Keratinocyte (primary cell): ENCODE data around the gene NAT9. TPM values are rescaled to one million over a fixed set of nuclear protein-coding genes. Genes with fewer than 3 reads are reported as not detected.

Experiments used
- DNase-seq: peaks from one replicate; pipeline ENCODE4 v3.0.0-alpha.2; 2011; ENCODE audit warnings: low read depth, missing footprints, low spot score
- FAIRE-seq: peaks from 2 replicates; lab custom pipeline; 2011; peaks lifted over from hg19 to GRCh38; lab: Jason Lieb, UNC
- H2AFZ ChIP-seq: 2 replicates; pipeline ENCODE4 v1.6.0; 2012; ENCODE audit warnings: low read length, control low read depth, inconsistent platforms; ENCODE audit not compliant: control insufficient read depth
- H3K27ac ChIP-seq: 2 replicates; pipeline ENCODE4 v1.5.1; 2011; ENCODE audit warnings: low read length; ENCODE audit not compliant: control insufficient read depth, insufficient read depth
- H3K27me3 ChIP-seq: 3 replicates; pipeline ENCODE4 v1.6.0; 2011; ENCODE audit warnings: low read length; ENCODE audit not compliant: control insufficient read depth, insufficient read depth; ENCODE audit errors: extremely low read depth
- H3K36me3 ChIP-seq, 2 experiments: 2 replicates in 1 of 2; 3 replicates in 1 of 2; pipeline ENCODE4 v1.5.1; 2011; ENCODE audit warnings: low read length in 2 of 2, mild to moderate bottlenecking in 1 of 2; ENCODE audit not compliant: control insufficient read depth in 2 of 2, insufficient read depth in 2 of 2; ENCODE audit errors: extremely low read depth in 1 of 2
- H3K4me1 ChIP-seq: 3 replicates; pipeline ENCODE4 v1.5.1; 2011; ENCODE audit warnings: low read length; ENCODE audit not compliant: control insufficient read depth, insufficient read depth; ENCODE audit errors: extremely low read depth
- H3K4me2 ChIP-seq: 3 replicates; pipeline ENCODE4 v1.6.0; 2011; ENCODE audit warnings: low read depth, low read length; ENCODE audit not compliant: control insufficient read depth, insufficient read depth; ENCODE audit errors: extremely low read depth
- H3K4me3 ChIP-seq, 3 experiments: fragments of 200-600 bp in 1 of 3; sonication (generic) in 1 of 3; 2 replicates in 2 of 3; 3 replicates in 1 of 3; pipeline ENCODE4 v1.5.1; 2011 to 2016; ENCODE audit warnings: low read length in 3 of 3, mild to moderate bottlenecking in 3 of 3, control low read depth in 2 of 3, inconsistent platforms in 1 of 3, low read depth in 1 of 3, mixed read lengths in 1 of 3, mixed run types in 1 of 3, moderate library complexity in 1 of 3; ENCODE audit not compliant: control insufficient read depth in 2 of 3, insufficient read depth in 2 of 3; ENCODE audit errors: extremely low read depth in 1 of 3
- H3K79me2 ChIP-seq: 2 replicates; pipeline ENCODE4 v1.6.0; 2012; ENCODE audit warnings: low read length; ENCODE audit not compliant: control insufficient read depth, insufficient read depth
- H3K9ac ChIP-seq: 3 replicates; pipeline ENCODE4 v1.6.0; 2011; ENCODE audit warnings: low read length; ENCODE audit not compliant: control insufficient read depth, insufficient read depth; ENCODE audit errors: extremely low read depth
- H3K9me1 ChIP-seq: 3 replicates; pipeline ENCODE4 v1.6.0; 2011; ENCODE audit warnings: low read length; ENCODE audit not compliant: control insufficient read depth, insufficient read depth; ENCODE audit errors: extremely low read depth
- H3K9me3 ChIP-seq: 2 replicates; pipeline ENCODE4 v1.5.1; 2012; ENCODE audit warnings: low read depth, low read length; ENCODE audit not compliant: control insufficient read depth
- H4K20me1 ChIP-seq: 3 replicates; pipeline ENCODE4 v1.6.0; 2011; ENCODE audit warnings: low read length; ENCODE audit not compliant: control insufficient read depth, insufficient read depth; ENCODE audit errors: extremely low read depth
- CTCF ChIP-seq, 3 experiments: IDR thresholded peaks in 1 of 3; conservative IDR thresholded peaks in 1 of 3; optimal IDR thresholded peaks in 1 of 3; 2 replicates in 2 of 3; 3 replicates in 1 of 3; pipeline versions ENCODE3 to v1.5.1; 2011; ENCODE audit warnings: low read length in 3 of 3, mild to moderate bottlenecking in 3 of 3, moderate library complexity in 2 of 3, control low read depth in 1 of 3, inconsistent platforms in 1 of 3; ENCODE audit not compliant: insufficient read depth in 2 of 3; ENCODE audit errors: extremely low read depth in 1 of 3
- EZH2 ChIP-seq: IDR thresholded peaks from one replicate; pipeline ENCODE4 v1.6.1; 2012; ENCODE audit warnings: inconsistent platforms, mild to moderate bottlenecking, low read length, moderate library complexity
- dilution Hi-C: fragments of 300-500 bp; cut with MboI; formaldehyde crosslinking; loops from one replicate; pipeline ENCODE4 v1.7.0; 2020; ENCODE audit warnings: low sequenced_read_pairs; ENCODE audit not compliant: extremely low pct_ligation_motif_present
- polyA plus RNA-seq, 5 experiments: library from polyadenylated mRNA; depleted of rRNA in 3 of 5; stranded (reverse) in 3 of 5; stranded (forward) in 1 of 5; unstranded in 1 of 5; fragments of >200 nt; gene quantifications; 1 replicate in 1 of 5; 2 replicates in 3 of 5; 3 replicates in 1 of 5; pipeline versions ENCODE4 v1.2.1 to v1.2.3, GENCODE V29; 2011 to 2012; ENCODE audit warnings: missing spikeins in 2 of 5, low read depth in 1 of 5, low replicate concordance in 1 of 5

Gene NAT9
- polyA plus RNA-seq, 1 donor (not counting 4 experiments of a cell fraction or from before 2014, with no cell fraction given), result 34.6 TPM

- peaks cover 21% of the 10 kb centered on the region for H3K79me2 ChIP-seq
- H3K4me1 ChIP-seq, result peaks cover 2% of the 10 kb centered on the region
- no peak for TF ChIP-seq EZH2
- no peak for TF ChIP-seq CTCF (optimal IDR thresholded peaks at IDR 0.05 in 1 of 3, IDR thresholded peaks at IDR 0.05 in 1 of 3, conservative IDR thresholded peaks at IDR 0.05 in 1 of 3; ENCODE audit: extremely low read depth in 1 of 3, insufficient read depth in 2 of 3, low read length in 3 of 3)
- no peak overlapping the region for H3K4me2 ChIP-seq
- no peaks in the 10 kb centered on the region for H3K27me3 ChIP-seq
- H3K9me1 ChIP-seq, result no peaks in the 10 kb centered on the region
- H3K36me3 ChIP-seq, result peaks cover 28 to 44% of the 10 kb centered on the region in 2 experiments
- no peaks in the 10 kb centered on the region for H4K20me1 ChIP-seq
- no peak overlapping the region for H3K27ac ChIP-seq
- dilution Hi-C loops, result no loop called here
- H3K9ac ChIP-seq, result no peak overlapping the region
- no peak for FAIRE-seq
- no peak for DNase-seq
- no peak overlapping the region for H2AFZ ChIP-seq
- no peak overlapping the region for H3K4me3 ChIP-seq
- no peaks in the 10 kb centered on the region for H3K9me3 ChIP-seq
These were observed 4.7 kb downstream of the NAT9 start for GRCh38 chr17:74771319-74771914.

GRCh38 chr17:74770498-74771318 lies 5.4 kb downstream of the NAT9 start:
- H3K4me2 ChIP-seq, result no peak overlapping the region
- H3K4me1 ChIP-seq, result peaks cover 2% of the 10 kb centered on the region
- H4K20me1 ChIP-seq, result no peaks in the 10 kb centered on the region
- peaks cover 28 to 44% of the 10 kb centered on the region in 2 experiments for H3K36me3 ChIP-seq
- no peak overlapping the region for H3K4me3 ChIP-seq
- TF ChIP-seq CTCF (optimal IDR thresholded peaks at IDR 0.05 in 1 of 3, IDR thresholded peaks at IDR 0.05 in 1 of 3, conservative IDR thresholded peaks at IDR 0.05 in 1 of 3; ENCODE audit: extremely low read depth in 1 of 3, insufficient read depth in 2 of 3, low read length in 3 of 3) (peak; percentile 91 to 99 (median 93)), EZH2 (no peak)
- no peaks in the 10 kb centered on the region for H3K27me3 ChIP-seq
- H3K9me3 ChIP-seq, result no peaks in the 10 kb centered on the region
- H3K9ac ChIP-seq, result no peak overlapping the region
- dilution Hi-C loops, result no loop called here
- no peaks in the 10 kb centered on the region for H3K9me1 ChIP-seq
- peaks cover 16% of the 10 kb centered on the region for H3K79me2 ChIP-seq
- H2AFZ ChIP-seq, result no peak overlapping the region
- no peak overlapping the region for H3K27ac ChIP-seq
- FAIRE-seq (peak; percentile 82), DNase-seq (no peak)
